Measurements from ENCODE around the gene MATN4. TPM values are rescaled to one million over a fixed set of nuclear protein-coding genes. Genes with fewer than 3 reads are reported as not detected.

MATN4 gene
- total and polyA plus RNA-seq, 2 of the 13 experiments (the other 11 are each of a cell fraction or from before 2014, with no cell fraction given), result not detected

DNA sequence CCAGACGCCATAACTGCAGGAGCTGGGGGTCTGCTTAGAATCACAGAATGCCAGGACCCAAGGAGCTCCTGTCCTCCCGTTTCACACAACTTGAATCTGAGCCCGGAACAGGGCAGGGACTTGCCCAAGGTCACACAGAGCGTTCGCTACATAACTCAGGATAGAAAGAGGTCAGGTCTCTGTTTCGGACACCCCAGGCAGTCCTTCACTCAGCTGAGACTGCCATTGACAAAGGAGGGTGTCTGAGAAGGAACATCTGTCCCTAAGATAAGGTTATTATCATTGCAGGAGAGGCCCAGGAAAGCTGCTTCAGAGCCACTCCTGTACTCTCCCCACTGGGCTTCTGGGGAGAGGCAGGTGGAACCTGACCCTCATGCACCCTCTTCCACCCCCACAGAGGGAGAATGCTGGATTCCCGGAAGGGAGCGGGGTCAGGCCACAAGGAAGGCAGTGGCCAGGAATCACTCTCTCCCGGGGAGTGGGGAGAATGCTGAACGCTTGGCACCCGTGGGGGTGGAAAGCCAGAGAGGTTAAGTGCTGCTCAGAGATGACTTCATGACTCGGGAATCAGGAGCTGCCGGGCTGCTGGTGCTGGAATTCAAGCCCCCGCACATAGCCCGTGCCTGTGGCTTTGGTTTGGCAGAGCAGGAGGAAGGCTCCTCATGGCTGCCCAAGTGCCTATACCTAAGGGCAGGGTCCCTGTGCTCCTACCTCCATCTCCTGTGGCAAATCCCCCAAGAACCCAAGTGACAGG, 29.4 kb upstream of the MATN4 start (continued):
- peak; percentile 15; the same call in 1 of the 2 replicates for TF ChIP-seq NFIC (IDR thresholded peaks at IDR 0.05; ENCODE audit: low read length)
- no peak for TF ChIP-seq SMYD3 (CRISPR knock-in tag; IDR thresholded peaks at IDR 0.05)
- no peak for TF ChIP-seq BRD4 (CRISPR knock-in tag; IDR thresholded peaks at IDR 0.05)
- no peak; the same call in 1 of the 2 replicates for TF ChIP-seq NFKB2 (CRISPR knock-in tag; IDR thresholded peaks at IDR 0.05; ENCODE audit: borderline replicate concordance)
- TF ChIP-seq FOXO1 (CRISPR knock-in tag; IDR thresholded peaks at IDR 0.05), result no peak
- TF ChIP-seq GTF2F1 (IDR thresholded peaks at IDR 0.05; ENCODE audit: low read length), result no peak
- no peak for TF ChIP-seq GATA4 (IDR thresholded peaks at IDR 0.05; ENCODE audit: borderline replicate concordance, low read depth)
- no peak for TF ChIP-seq ZSCAN12 (CRISPR knock-in tag; IDR thresholded peaks at IDR 0.05)
- TF ChIP-seq CBX1 (IDR thresholded peaks at IDR 0.05; ENCODE audit: low read depth), result peak; percentile 66
- no peak; the same call in 1 of the 2 replicates for TF ChIP-seq PRDM10 (CRISPR knock-in tag; IDR thresholded peaks at IDR 0.05; ENCODE audit: low read depth)
- no peak; the same call in none of the 2 replicates for TF ChIP-seq POGZ (CRISPR knock-in tag; IDR thresholded peaks at IDR 0.05)
- 0 out of 2 replicates have a peak, but pooled peaks have one; percentile 34 for TF ChIP-seq ZMYM4 (CRISPR knock-in tag; IDR thresholded peaks at IDR 0.05)
- TF ChIP-seq MAFF (IDR thresholded peaks at IDR 0.05; ENCODE audit: low read depth, low read length), result no peak
- no peak for TF ChIP-seq PCBP1 (IDR thresholded peaks at IDR 0.05; ENCODE audit: borderline replicate concordance, low read depth, low read length)
- no peak for TF ChIP-seq NBN (conservative IDR thresholded peaks at IDR 0.05)
- TF ChIP-seq PAX8 (CRISPR knock-in tag; IDR thresholded peaks at IDR 0.05; ENCODE audit: borderline replicate concordance), result no peak
- TF ChIP-seq MAFK (conservative IDR thresholded peaks at IDR 0.05 in 1 of 2, IDR thresholded peaks at IDR 0.05 in 1 of 2; ENCODE audit: low read length in 2 of 2), result no peak
- TF ChIP-seq ZNF20 (CRISPR knock-in tag; IDR thresholded peaks at IDR 0.05), result 0 out of 2 replicates have a peak, but pooled peaks have one; percentile 29
- TF ChIP-seq HMGXB4 (CRISPR knock-in tag; IDR thresholded peaks at IDR 0.05; ENCODE audit: borderline replicate concordance in 1 of 2, low read depth in 1 of 2), result 0 out of 4 replicates have a peak, but pooled peaks of 1 of the 2 experiments have one; percentile 17
- TF ChIP-seq, protein P1, sequence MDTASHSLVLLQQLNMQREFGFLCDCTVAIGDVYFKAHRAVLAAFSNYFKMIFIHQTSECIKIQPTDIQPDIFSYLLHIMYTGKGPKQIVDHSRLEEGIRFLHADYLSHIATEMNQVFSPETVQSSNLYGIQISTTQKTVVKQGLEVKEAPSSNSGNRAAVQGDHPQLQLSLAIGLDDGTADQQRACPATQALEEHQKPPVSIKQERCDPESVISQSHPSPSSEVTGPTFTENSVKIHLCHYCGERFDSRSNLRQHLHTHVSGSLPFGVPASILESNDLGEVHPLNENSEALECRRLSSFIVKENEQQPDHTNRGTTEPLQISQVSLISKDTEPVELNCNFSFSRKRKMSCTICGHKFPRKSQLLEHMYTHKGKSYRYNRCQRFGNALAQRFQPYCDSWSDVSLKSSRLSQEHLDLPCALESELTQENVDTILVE (CRISPR knock-in tag; IDR thresholded peaks at IDR 0.05), result no peak
- no peak for TF ChIP-seq TFE3 (CRISPR knock-in tag; IDR thresholded peaks at IDR 0.05)
- TF ChIP-seq ATF7 (IDR thresholded peaks at IDR 0.05), result no peak
- 0 out of 2 replicates have a peak, but pooled peaks have one; percentile 30 for TF ChIP-seq ATF7 (CRISPR knock-in tag; IDR thresholded peaks at IDR 0.05)
